Upper lobe of left lung (tissue), 4 donors: ENCODE data around the gene NMUR1.

ENCODE experiments used
- CTCF ChIP-seq, 6 experiments: fragments of 450-650 bp in 4 of 6; fragments of 200-600 bp in 2 of 6; sonication (generic) in 2 of 6; IDR thresholded peaks; one replicate each; pipeline ENCODE4 v1.5.1; 2016 to 2019; ENCODE audit warnings: antibody characterized with exemption in 6 of 6
- EP300 ChIP-seq, 4 donors: sonication (generic); formaldehyde crosslinking; IDR thresholded peaks; one replicate each; pipeline ENCODE4 v1.5.1; 2017; ENCODE audit warnings: antibody characterized with exemption in 4 of 4, control low read depth in 2 of 4
- POLR2AphosphoS5 ChIP-seq, 2 donors: sonication (generic); formaldehyde crosslinking; IDR thresholded peaks; one replicate each; pipeline ENCODE4 v1.5.1; 2017; ENCODE audit warnings: antibody characterized with exemption in 2 of 2

- TF ChIP-seq POLR2AphosphoS5 (IDR thresholded peaks at IDR 0.05) (no peak), CTCF (IDR thresholded peaks at IDR 0.05) (no peak), EP300 (IDR thresholded peaks at IDR 0.05) (no peak)
These were observed 15.9 kb upstream of the NMUR1 start for GRCh38 chr2:231546014-231546715.
